AG09309 (cell line): Measurements from ENCODE around the gene MEOX1.

ENCODE experiments used
- DNase-seq: peaks from one replicate; pipeline ENCODE4 v3.0.0-alpha.2; 2010; ENCODE audit warnings: low read depth
- H3K4me3 ChIP-seq: 2 replicates; pipeline ENCODE4 v1.5.1; 2011; ENCODE audit warnings: mild to moderate bottlenecking, low read depth, low read length, moderate library complexity; ENCODE audit not compliant: control insufficient read depth
- CTCF ChIP-seq: IDR thresholded peaks from 2 replicates; pipeline ENCODE4 v1.5.1; 2011; ENCODE audit warnings: mild to moderate bottlenecking, low read depth, low read length, inconsistent platforms; ENCODE audit not compliant: insufficient read depth, control insufficient read depth; ENCODE audit errors: missing control alignments

Gene MEOX1

DNA sequence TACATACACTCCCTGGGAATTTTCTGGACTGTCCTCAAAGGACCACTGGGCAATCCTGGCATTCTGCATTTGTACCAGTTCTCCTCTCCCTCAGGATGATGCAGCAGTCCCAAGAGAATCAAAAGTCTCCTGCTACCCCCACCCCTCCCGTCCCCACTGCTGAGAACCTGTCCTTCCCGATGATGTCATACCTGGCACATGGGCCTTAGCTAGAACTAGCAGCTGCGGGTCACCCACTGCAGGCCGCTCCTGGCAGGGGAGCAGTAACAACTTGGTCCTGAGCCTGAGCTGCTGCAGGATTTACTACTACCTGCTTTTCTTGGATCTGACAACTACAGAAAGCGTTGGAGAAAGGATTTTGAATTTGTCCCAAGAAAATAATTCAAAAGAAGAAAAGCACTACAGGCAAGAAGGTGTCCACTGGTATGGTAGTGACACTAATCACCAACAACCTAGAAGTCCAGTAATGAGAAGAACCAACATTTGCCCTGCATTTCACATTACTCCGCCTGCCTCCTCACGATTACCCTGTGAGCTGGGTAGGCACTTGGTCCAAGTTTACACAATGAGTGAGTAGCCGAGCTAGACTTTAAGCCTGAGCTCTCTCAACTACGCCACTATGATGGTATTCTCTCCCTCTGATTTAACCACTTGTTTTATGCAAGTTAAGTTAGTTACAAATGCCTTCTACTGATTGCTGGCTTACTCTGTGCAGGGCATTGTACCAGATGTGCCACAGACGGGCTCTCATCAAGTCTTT is 60.3 kb downstream of the MEOX1 start:
- no peak for DNase-seq
- no peak overlapping the region for H3K4me3 ChIP-seq
- no peak for TF ChIP-seq CTCF

GRCh38 chr17:43599835-43600234 is 61.9 kb downstream of the MEOX1 start:
- peak; percentile 70 for DNase-seq

GRCh38 chr17:43599046-43599395 is 62.7 kb downstream of the MEOX1 start:
- H3K4me3 ChIP-seq = no peak overlapping the region
- no peak for TF ChIP-seq CTCF
- DNase-seq = no peak

More at GRCh38 chr17:43599835-43600234, 61.9 kb downstream of the MEOX1 start:
- no peak overlapping the region for H3K4me3 ChIP-seq
- TF ChIP-seq CTCF = no peak

DNA sequence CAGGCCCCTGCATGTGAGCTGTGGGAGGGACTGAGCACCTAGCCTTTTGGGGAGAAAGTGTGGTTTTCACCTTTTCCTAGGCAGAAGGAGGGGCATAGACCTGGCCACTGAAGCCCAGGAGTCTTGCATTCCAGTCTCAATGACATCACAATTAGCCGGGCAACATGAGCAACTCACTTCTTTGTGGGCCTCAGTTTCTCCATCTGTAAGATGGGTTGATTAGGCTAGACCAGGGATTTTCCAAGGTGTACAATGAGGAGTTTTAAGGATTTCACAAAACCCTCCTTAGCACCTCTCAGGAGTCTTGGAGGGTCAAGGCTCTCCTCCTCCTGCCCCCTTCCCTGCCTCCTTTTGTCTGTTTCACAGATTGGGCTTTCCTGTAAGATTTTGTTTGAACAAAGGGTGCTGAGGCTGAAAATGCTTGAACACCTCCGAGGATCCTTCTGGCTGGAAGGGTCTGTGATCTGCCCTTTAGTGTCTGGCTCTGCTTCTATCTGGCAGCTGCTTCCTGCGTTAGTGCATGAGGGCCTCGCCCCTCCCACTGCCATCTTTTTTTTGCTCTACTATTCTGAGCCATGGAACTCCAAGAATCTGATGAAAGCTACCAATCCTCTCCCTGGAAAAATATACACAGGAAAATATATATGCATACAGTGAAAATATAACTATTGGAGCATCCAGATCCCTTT is 63.2 kb downstream of the MEOX1 start:
- no peak overlapping the region for H3K4me3 ChIP-seq
- no peak for TF ChIP-seq CTCF

DNA sequence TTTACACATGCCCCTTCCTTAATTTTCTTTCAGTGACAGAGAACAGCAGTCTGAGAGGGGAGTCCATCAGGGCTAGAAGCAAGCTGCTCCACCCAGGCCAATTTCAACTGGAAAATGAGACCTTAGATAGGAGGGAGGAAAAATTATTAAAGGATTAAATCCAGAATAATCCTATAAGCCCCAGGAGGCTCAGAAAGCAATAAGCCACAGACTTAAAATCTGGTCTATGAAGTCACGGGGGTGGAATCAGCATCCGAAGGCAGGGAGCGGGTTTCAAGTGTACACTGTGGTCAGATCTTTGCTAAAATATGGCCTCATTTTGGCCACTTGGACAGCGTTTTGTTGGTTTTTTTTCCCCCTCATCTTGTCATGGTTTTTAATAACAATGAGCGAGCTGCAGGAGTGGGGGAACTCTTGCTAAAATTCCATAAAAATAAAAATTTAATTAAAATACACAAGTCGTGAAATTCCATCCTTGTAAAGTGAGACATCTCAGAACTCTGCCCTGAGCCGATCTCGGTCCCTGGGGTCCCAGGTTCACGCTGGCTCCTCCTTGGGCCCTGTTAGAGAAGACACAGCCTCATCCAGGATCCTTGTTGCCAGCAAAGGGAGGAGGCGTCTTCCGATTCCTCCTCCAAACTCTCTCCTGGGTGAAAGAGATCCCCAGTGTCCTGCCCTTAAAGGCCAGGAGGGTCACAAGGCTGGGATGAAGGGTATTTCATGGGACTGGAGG is 63.9 kb downstream of the MEOX1 start:
- H3K4me3 ChIP-seq = no peak overlapping the region
- no peak for TF ChIP-seq CTCF
- DNase-seq = no peak

More for the DNA sequence above, 63.2 kb downstream of the MEOX1 start:
- DNase-seq = no peak

GRCh38 chr17:43595466-43595865 is 66.3 kb downstream of the MEOX1 start:
- no peak overlapping the region for H3K4me3 ChIP-seq
- no peak for DNase-seq
- TF ChIP-seq CTCF = no peak
